Activated gamma-delta T cell treated with Interleukin-2 at 50 U/mL for 16 hours (primary cell): ENCODE data around the gene ZHX3.

Source experiments
- DNase-seq: peaks from one replicate; pipeline ENCODE4 v3.0.0-alpha.2; 2020

Gene ZHX3

GRCh38 chr20:41219824-41220223 is 97.7 kb downstream of the ZHX3 start:
- no peak for DNase-seq

GRCh38 chr20:41218466-41218865 is 99.1 kb downstream of the ZHX3 start:
- no peak for DNase-seq

GRCh38 chr20:41217422-41217821 is 100.1 kb downstream of the ZHX3 start:
- DNase-seq: no peak

GRCh38 chr20:41214666-41215065 is 102.9 kb downstream of the ZHX3 start:
- DNase-seq: no peak

GRCh38 chr20:41214202-41214601 is 103.3 kb downstream of the ZHX3 start:
- no peak for DNase-seq

- DNase-seq: no peak
Measured at GRCh38 chr20:41213150-41213820, 104.2 kb downstream of the ZHX3 start.

GRCh38 chr20:41205313-41205712 is 112.2 kb downstream of the ZHX3 start:
- DNase-seq: no peak

GRCh38 chr20:41204304-41205265 is 112.9 kb downstream of the ZHX3 start:
- DNase-seq: no peak

- DNase-seq: no peak
Measured at GRCh38 chr20:41203660-41204059, 113.9 kb downstream of the ZHX3 start.

- DNase-seq: no peak
Measured at GRCh38 chr20:41202426-41202825, 115.1 kb downstream of the ZHX3 start.

GRCh38 chr20:41201760-41202159 is 115.8 kb downstream of the ZHX3 start:
- no peak for DNase-seq

GRCh38 chr20:41200446-41201202 is 116.9 kb downstream of the ZHX3 start:
- no peak for DNase-seq

GRCh38 chr20:41198443-41198842 is 119.1 kb downstream of the ZHX3 start:
- no peak for DNase-seq

GRCh38 chr20:41196653-41197225 is 120.8 kb downstream of the ZHX3 start:
- no peak for DNase-seq

GRCh38 chr20:41192575-41192974 is 125.0 kb downstream of the ZHX3 start:
- DNase-seq: no peak

- DNase-seq: no peak
Measured at GRCh38 chr20:41191562-41192500, 125.7 kb downstream of the ZHX3 start.

GRCh38 chr20:41187668-41188067 is 129.9 kb downstream of the ZHX3 start:
- no peak for DNase-seq

GRCh38 chr20:41185013-41185757 is 132.3 kb downstream of the ZHX3 start:
- DNase-seq: no peak

GRCh38 chr20:41183831-41184230 is 133.7 kb downstream of the ZHX3 start:
- no peak for DNase-seq

GRCh38 chr20:41183391-41183790 is 134.1 kb downstream of the ZHX3 start:
- no peak for DNase-seq
